NCI-H2196 treated with DMSO at 0.1 percent for 48 hours (cell line): ENCODE measurements around the gene SBNO2.
"Not testable (repeated sequence)": the region's sequence is repeated elsewhere in the genome, so short reads cannot be mapped to it uniquely, and the experiment has no call there.

ENCODE experiments used
- DNase-seq: peaks from one replicate; lab custom pipeline; 2025; ENCODE audit not compliant: unreplicated experiment; lab: John Stamatoyannopoulos, UW

The SBNO2 gene

GRCh38 chr19:1119475-1120217, 54.4 kb downstream of the SBNO2 start:
- no peak for DNase-seq

GRCh38 chr19:1118999-1119398, 55.1 kb downstream of the SBNO2 start:
- no peak for DNase-seq

GRCh38 chr19:1117654-1118053, 56.4 kb downstream of the SBNO2 start:
- DNase-seq, result no peak

- no peak for DNase-seq
These were observed 57.1 kb downstream of the SBNO2 start for GRCh38 chr19:1116726-1117581.

- no peak for DNase-seq
These were observed 58.2 kb downstream of the SBNO2 start for GRCh38 chr19:1115646-1116420.

GRCh38 chr19:1114728-1115127, 59.3 kb downstream of the SBNO2 start:
- not testable (repeated sequence) for DNase-seq

- no peak for DNase-seq
These were observed 60.0 kb downstream of the SBNO2 start for GRCh38 chr19:1113986-1114483.

GRCh38 chr19:1113030-1113985, 60.8 kb downstream of the SBNO2 start:
- DNase-seq, result peak; percentile 85

GRCh38 chr19:1112268-1113029, 61.6 kb downstream of the SBNO2 start:
- no peak for DNase-seq

GRCh38 chr19:1111641-1112267, 62.3 kb downstream of the SBNO2 start:
- no peak for DNase-seq

- no peak for DNase-seq
These were observed 63.0 kb downstream of the SBNO2 start for GRCh38 chr19:1110809-1111640.

- no peak for DNase-seq
These were observed 64.1 kb downstream of the SBNO2 start for GRCh38 chr19:1109697-1110671.

GRCh38 chr19:1109032-1109551, 65.0 kb downstream of the SBNO2 start:
- DNase-seq, result no peak

GRCh38 chr19:1108291-1109031, 65.6 kb downstream of the SBNO2 start:
- no peak for DNase-seq

- no peak for DNase-seq
These were observed 66.3 kb downstream of the SBNO2 start for GRCh38 chr19:1107661-1108261.
